Mesenchymal stem cell (in vitro differentiated cells and primary cell): ENCODE measurements around the gene CDYL.
A peak's percentile ranks its signal among the peaks of the same experiment; 100 is the strongest.

ENCODE experiments used
- DNase-seq: peaks from one replicate; pipeline ENCODE4 v3.0.0-alpha.2; 2013
- H2AFZ ChIP-seq: one replicate; pipeline ENCODE4 v1.6.1; 2013; ENCODE audit warnings: low read depth, mild to moderate bottlenecking, control low read depth, inconsistent platforms, low read length, moderate library complexity
- H2AK5ac ChIP-seq: 2 replicates; pipeline ENCODE4 v1.6.1; 2013; ENCODE audit warnings: low read length, moderate library complexity, mild to moderate bottlenecking, inconsistent platforms; ENCODE audit not compliant: severe bottlenecking
- H2BK120ac ChIP-seq: one replicate; pipeline ENCODE4 v1.6.1; 2013; ENCODE audit warnings: low read depth, mild to moderate bottlenecking, inconsistent platforms, low read length, moderate library complexity
- H2BK12ac ChIP-seq, 2 experiments: one replicate each; pipeline ENCODE4 v1.6.1; 2013; ENCODE audit warnings: inconsistent platforms in 2 of 2, low read length in 2 of 2, mild to moderate bottlenecking in 2 of 2, moderate library complexity in 2 of 2, control low read depth in 1 of 2
- H2BK15ac ChIP-seq: one replicate; pipeline ENCODE4 v1.6.1; 2013; ENCODE audit warnings: mild to moderate bottlenecking, low read depth, inconsistent platforms; ENCODE audit not compliant: poor library complexity, severe bottlenecking
- H2BK5ac ChIP-seq: 2 replicates; pipeline ENCODE4 v1.6.1; 2013; ENCODE audit warnings: low read depth, mild to moderate bottlenecking, low read length, control low read depth, inconsistent platforms; ENCODE audit not compliant: poor library complexity, severe bottlenecking
- H3K14ac ChIP-seq, 2 experiments: one replicate each; pipeline ENCODE4 v1.6.1; 2013; ENCODE audit warnings: inconsistent platforms in 2 of 2, low read length in 2 of 2, control low read depth in 1 of 2, mild to moderate bottlenecking in 1 of 2, moderate library complexity in 1 of 2
- H3K18ac ChIP-seq, 2 experiments: one replicate each; pipeline ENCODE4 v1.6.1; 2013; ENCODE audit warnings: inconsistent platforms in 2 of 2, low read length in 2 of 2, control low read depth in 1 of 2, low read depth in 1 of 2, mild to moderate bottlenecking in 1 of 2
- H3K23ac ChIP-seq, 2 experiments: one replicate each; pipeline ENCODE4 v1.6.1; 2013; ENCODE audit warnings: inconsistent platforms in 2 of 2, low read length in 2 of 2, mild to moderate bottlenecking in 2 of 2, moderate library complexity in 2 of 2, control low read depth in 1 of 2
- H3K27ac ChIP-seq: 2 replicates; pipeline ENCODE4 v1.5.1; 2013; ENCODE audit warnings: mild to moderate bottlenecking, moderate library complexity, low read length, control low read depth, inconsistent platforms; ENCODE audit not compliant: poor library complexity, severe bottlenecking
- H3K27me3 ChIP-seq, 2 experiments: 2 replicates each; pipeline versions ENCODE4 v1.6.1 to v1.7.0; 2013; ENCODE audit warnings: low read length in 2 of 2, mild to moderate bottlenecking in 2 of 2, moderate library complexity in 2 of 2, control low read depth in 1 of 2, inconsistent platforms in 1 of 2; ENCODE audit not compliant: control insufficient read depth in 1 of 2, insufficient read depth in 1 of 2
- H3K36me3 ChIP-seq, 2 experiments: 2 replicates each; pipeline versions ENCODE4 v1.6.1 to v1.7.0; 2013; ENCODE audit warnings: low read length in 2 of 2, control low read depth in 1 of 2, inconsistent platforms in 1 of 2, low read depth in 1 of 2, mild to moderate bottlenecking in 1 of 2; ENCODE audit not compliant: insufficient read depth in 2 of 2, control insufficient read depth in 1 of 2
- H3K4ac ChIP-seq, 2 experiments: one replicate each; pipeline ENCODE4 v1.6.1; 2013; ENCODE audit warnings: inconsistent platforms in 2 of 2, low read length in 2 of 2, mild to moderate bottlenecking in 2 of 2, moderate library complexity in 2 of 2, control low read depth in 1 of 2, low read depth in 1 of 2
- H3K4me1 ChIP-seq: 2 replicates; pipeline ENCODE4 v1.6.1; 2013; ENCODE audit warnings: low read depth, low read length, control low read depth; ENCODE audit not compliant: control insufficient read depth, insufficient read depth
- H3K4me2 ChIP-seq: 2 replicates; pipeline ENCODE4 v1.6.1; 2013; ENCODE audit warnings: low read length, mild to moderate bottlenecking, inconsistent platforms; ENCODE audit not compliant: poor library complexity, severe bottlenecking
- H3K4me3 ChIP-seq, 2 experiments: 2 replicates each; pipeline versions ENCODE4 v1.5.1 to v1.7.0; 2013; ENCODE audit warnings: low read length in 2 of 2, mild to moderate bottlenecking in 2 of 2, control low read depth in 1 of 2, low read depth in 1 of 2; ENCODE audit not compliant: insufficient read depth in 1 of 2
- H3K79me1 ChIP-seq: replicated peaks from 2 replicates; pipeline ENCODE4 v1.6.1; 2013; ENCODE audit warnings: mild to moderate bottlenecking, control low read depth, low read length, inconsistent platforms; ENCODE audit not compliant: poor library complexity, severe bottlenecking
- H3K9ac ChIP-seq: 2 replicates; pipeline ENCODE4 v1.7.0; 2013; ENCODE audit warnings: mild to moderate bottlenecking, low read length, moderate library complexity
- H3K9me3 ChIP-seq: 2 replicates; pipeline ENCODE4 v1.7.0; 2013; ENCODE audit warnings: mild to moderate bottlenecking, low read length; ENCODE audit not compliant: control insufficient read depth
- H4K8ac ChIP-seq: one replicate; pipeline ENCODE4 v1.6.1; 2013; ENCODE audit warnings: inconsistent platforms, mild to moderate bottlenecking, low read length, moderate library complexity
- H4K91ac ChIP-seq: one replicate; pipeline ENCODE4 v1.6.1; 2013; ENCODE audit warnings: mild to moderate bottlenecking, low read length, inconsistent platforms
- WGBS: methylation state at CpG from one replicate; pipeline ENCODE4 v1.1.7; 2013; ENCODE audit warnings: mixed read lengths; 5-methylcytosine and 5-hydroxymethylcytosine counted together

Gene CDYL

GRCh38 chr6:4872841-4873240 is 96.6 kb downstream of the CDYL start:
- 67% methylated on average over 1 of the region's 2 CpGs for WGBS
- Histone ChIP-seq H2AFZ (no peak overlapping the region), H3K4me2 (no peak overlapping the region), H3K4me1 (peaks cover 4% of the 10 kb centered on the region), H3K4me3 (no peak overlapping the region), H3K9ac (no peak overlapping the region), H3K4ac (no peak overlapping the region), H3K18ac (no peak overlapping the region), H4K8ac (no peak overlapping the region), H3K9me3 (no peaks in the 10 kb centered on the region), H3K79me1 (peaks cover 13% of the 10 kb centered on the region), H3K27ac (no peak overlapping the region), H3K27me3 (no peaks in the 10 kb centered on the region), H2BK120ac (no peak overlapping the region), H2BK12ac (no peak overlapping the region), H2AK5ac (no peak overlapping the region), H3K23ac (no peak overlapping the region), H3K36me3 (no peaks in the 10 kb centered on the region), H3K14ac (no peak overlapping the region), H2BK15ac (no peak overlapping the region), H4K91ac (no peak overlapping the region), H2BK5ac (no peak overlapping the region)
- peak; percentile 30 for DNase-seq

DNA sequence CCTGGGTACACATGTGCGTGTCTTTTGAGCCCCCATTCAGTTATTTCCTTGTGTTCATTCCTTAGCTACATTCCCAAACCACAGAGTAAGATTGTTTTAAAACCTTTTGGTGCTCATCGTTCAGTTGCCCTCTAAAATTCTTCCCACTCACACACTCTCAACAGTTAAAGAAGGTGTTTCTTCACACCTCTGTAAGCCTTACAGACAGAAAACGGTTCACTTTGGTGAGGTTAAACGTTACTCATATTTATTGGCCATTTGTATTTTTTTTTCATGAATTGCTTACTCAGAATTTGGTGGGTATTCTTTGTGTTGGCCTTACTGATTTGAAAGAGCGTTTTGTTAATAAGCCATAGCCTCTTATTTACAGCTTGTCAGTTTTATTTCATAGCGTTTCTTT is 97.7 kb downstream of the CDYL start:
- no peak for DNase-seq
- Histone ChIP-seq H2BK12ac (no peak overlapping the region), H3K23ac (no peak overlapping the region), H3K79me1 (peaks cover 13% of the 10 kb centered on the region), H3K27me3 (no peaks in the 10 kb centered on the region), H3K4me2 (no peak overlapping the region), H2BK15ac (no peak overlapping the region), H3K4me3 (no peak overlapping the region), H3K4ac (no peak overlapping the region), H3K4me1 (peaks cover 4% of the 10 kb centered on the region), H4K8ac (no peak overlapping the region), H2AFZ (no peak overlapping the region), H2BK5ac (no peak overlapping the region), H3K9me3 (no peaks in the 10 kb centered on the region), H2BK120ac (no peak overlapping the region), H2AK5ac (no peak overlapping the region), H3K14ac (no peak overlapping the region), H3K18ac (no peak overlapping the region), H3K36me3 (no peaks in the 10 kb centered on the region), H3K9ac (no peak overlapping the region), H4K91ac (no peak overlapping the region), H3K27ac (no peak overlapping the region)
- 94% methylated on average over 6 of the region's 6 CpGs for WGBS

DNA sequence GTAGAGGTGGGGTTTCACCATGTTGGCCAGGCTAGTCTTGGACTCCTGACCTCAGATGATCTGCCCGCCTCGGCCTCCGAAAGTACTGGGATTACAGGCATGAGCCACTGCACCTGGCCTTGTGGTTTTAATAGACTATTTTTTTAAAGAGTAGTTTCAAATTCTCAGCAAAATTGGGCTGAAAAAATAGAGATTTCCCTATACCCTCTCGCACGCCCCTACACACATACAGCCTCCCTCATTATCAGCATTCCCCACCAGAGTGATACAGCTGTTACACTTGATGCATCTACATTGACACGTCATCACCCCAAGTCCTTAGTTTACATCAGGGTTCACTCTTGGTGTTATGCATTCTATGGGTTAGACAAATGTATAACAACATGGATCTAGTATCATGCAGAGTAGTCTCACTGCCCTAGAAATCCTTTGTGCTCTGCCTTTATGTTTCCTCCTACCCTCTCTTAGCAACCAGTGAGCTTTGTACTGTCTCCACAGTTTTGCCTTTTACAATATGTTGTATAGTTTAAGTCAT is 103.6 kb downstream of the CDYL start:
- H3K4me3 ChIP-seq: no peak overlapping the region
- H3K4me2 ChIP-seq: no peak overlapping the region
- no peak overlapping the region for H4K91ac ChIP-seq
- DNase-seq: no peak
- H2BK120ac ChIP-seq: no peak overlapping the region
- no peak overlapping the region for H4K8ac ChIP-seq
- H2AK5ac ChIP-seq: no peak overlapping the region
- no peaks in the 10 kb centered on the region for H3K9me3 ChIP-seq
- no peak overlapping the region for H3K23ac ChIP-seq
- no peak overlapping the region for H2BK12ac ChIP-seq
- WGBS: 100% methylated on average over 2 of the region's 6 CpGs
- H3K79me1 ChIP-seq: peaks cover 28% of the 10 kb centered on the region
- no peak overlapping the region for H2BK15ac ChIP-seq
- H3K27ac ChIP-seq: no peak overlapping the region
- no peak overlapping the region for H3K18ac ChIP-seq
- no peak overlapping the region for H3K4ac ChIP-seq
- H3K14ac ChIP-seq: no peak overlapping the region
- no peak overlapping the region for H3K9ac ChIP-seq
- no peaks in the 10 kb centered on the region for H3K27me3 ChIP-seq
- H3K36me3 ChIP-seq: no peaks in the 10 kb centered on the region
- H2AFZ ChIP-seq: no peak overlapping the region
- H3K4me1 ChIP-seq: peaks cover 1% of the 10 kb centered on the region
- no peak overlapping the region for H2BK5ac ChIP-seq

DNA sequence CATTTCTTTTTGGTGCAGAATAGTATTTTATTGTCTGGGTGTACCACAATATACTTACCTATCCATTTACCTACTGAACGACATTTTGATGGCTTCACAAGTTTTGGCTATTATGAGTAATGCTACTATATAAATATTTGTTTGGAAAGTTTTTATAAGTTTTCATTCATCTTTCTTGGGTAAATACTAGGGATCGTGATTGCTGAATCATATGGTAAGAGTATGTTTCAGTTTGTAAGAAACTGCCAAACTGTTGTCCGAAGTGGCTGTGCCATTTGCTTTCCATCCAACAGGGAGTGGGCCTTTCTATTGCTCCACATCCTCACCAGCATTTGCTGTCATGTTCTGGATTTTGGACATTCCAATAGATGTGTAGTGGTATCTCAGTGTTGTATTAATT is 104.2 kb downstream of the CDYL start:
- Histone ChIP-seq H2BK15ac (no peak overlapping the region), H2BK12ac (no peak overlapping the region), H3K9me3 (no peaks in the 10 kb centered on the region), H4K8ac (no peak overlapping the region), H2BK120ac (no peak overlapping the region), H3K4me3 (no peak overlapping the region), H3K36me3 (no peaks in the 10 kb centered on the region), H3K9ac (no peak overlapping the region), H3K23ac (no peak overlapping the region), H2AK5ac (no peak overlapping the region), H3K4ac (no peak overlapping the region), H3K27ac (no peak overlapping the region), H3K79me1 (peaks cover 29% of the 10 kb centered on the region), H3K14ac (no peak overlapping the region), H2BK5ac (no peak overlapping the region), H3K27me3 (no peaks in the 10 kb centered on the region), H3K18ac (no peak overlapping the region), H4K91ac (no peak overlapping the region), H2AFZ (no peak overlapping the region), H3K4me2 (no peak overlapping the region), H3K4me1 (peaks cover 1% of the 10 kb centered on the region)
- WGBS: 92% methylated on average over 2 of the region's 3 CpGs
- DNase-seq: no peak
